MM.1S (cell line): ENCODE data around the gene MYRIP.

ENCODE experiments used
- DNase-seq: peaks from one replicate; pipeline ENCODE4 v3.0.0-alpha.2; 2015
- H2AFZ ChIP-seq: fragments of 300-600 bp; sonication (generic); 2 replicates; pipeline ENCODE4 v1.6.0; 2016; ENCODE audit warnings: antibody characterized with exemption, low read length
- H3F3A ChIP-seq: fragments of 300-600 bp; sonication (generic); 2 replicates; pipeline ENCODE4 v1.6.1; 2016; ENCODE audit warnings: mild to moderate bottlenecking, antibody characterized with exemption, low read length, moderate library complexity, mixed read lengths; ENCODE audit not compliant: insufficient read depth
- H3K27ac ChIP-seq: fragments of 300-600 bp; sonication (generic); 2 replicates; pipeline ENCODE4 v1.5.1; 2016; ENCODE audit warnings: mild to moderate bottlenecking, low read length
- H3K27me3 ChIP-seq: fragments of 300-600 bp; sonication (generic); replicated peaks from 2 replicates; pipeline ENCODE4 v1.6.0; 2016; ENCODE audit warnings: low read length; ENCODE audit not compliant: insufficient read depth
- H3K36me3 ChIP-seq: fragments of 300-600 bp; sonication (generic); replicated peaks from 2 replicates; pipeline ENCODE4 v1.6.1; 2016; ENCODE audit warnings: mild to moderate bottlenecking, low read length, mixed read lengths; ENCODE audit not compliant: insufficient read depth
- H3K4me1 ChIP-seq: fragments of 300-600 bp; sonication (generic); 2 replicates; pipeline ENCODE4 v1.6.1; 2016; ENCODE audit warnings: low read length, mixed read lengths
- H3K4me2 ChIP-seq: fragments of 300-600 bp; sonication (generic); 2 replicates; pipeline ENCODE4 v1.6.0; 2016; ENCODE audit warnings: low read depth, low read length
- H3K4me3 ChIP-seq: fragments of 300-600 bp; sonication (generic); 2 replicates; pipeline ENCODE4 v1.5.1; 2016; ENCODE audit warnings: low read length, mixed read lengths
- H3K79me2 ChIP-seq: fragments of 300-600 bp; sonication (generic); 2 replicates; pipeline ENCODE4 v1.6.1; 2016; ENCODE audit warnings: mixed run types, low read length, mixed read lengths
- H3K9ac ChIP-seq: fragments of 300-600 bp; sonication (generic); 2 replicates; pipeline ENCODE4 v1.6.1; 2016; ENCODE audit warnings: low read length, mixed read lengths
- H3K9me2 ChIP-seq: fragments of 300-600 bp; sonication (generic); replicated peaks from 2 replicates; pipeline ENCODE4 v1.6.1; 2016; ENCODE audit warnings: mild to moderate bottlenecking, low read length, mixed read lengths; ENCODE audit not compliant: insufficient read depth
- H3K9me3 ChIP-seq: fragments of 300-600 bp; sonication (generic); replicated peaks from 2 replicates; pipeline ENCODE4 v1.6.1; 2016; ENCODE audit warnings: mild to moderate bottlenecking, low read length, mixed read lengths; ENCODE audit not compliant: insufficient read depth
- H4K20me1 ChIP-seq: fragments of 300-600 bp; sonication (generic); 2 replicates; pipeline ENCODE4 v1.6.1; 2016; ENCODE audit warnings: mild to moderate bottlenecking, low read length, moderate library complexity, mixed read lengths; ENCODE audit not compliant: insufficient read depth
- CTCF ChIP-seq: fragments of 300-600 bp; sonication (generic); IDR thresholded peaks from 2 replicates; pipeline ENCODE4 v1.5.1; 2016; ENCODE audit warnings: antibody characterized with exemption, low read length, mixed read lengths
- EZH2 ChIP-seq: fragments of 300-600 bp; sonication (generic); optimal IDR thresholded peaks from 2 replicates; pipeline ENCODE3; 2017; ENCODE audit warnings: low read depth, mild to moderate bottlenecking, antibody characterized with exemption, low read length, mixed read lengths
- EZH2phosphoT487 ChIP-seq: fragments of 300-600 bp; sonication (generic); IDR thresholded peaks from 2 replicates; pipeline ENCODE4 v1.6.1; 2018; ENCODE audit warnings: antibody characterized with exemption, low read length

MYRIP gene

GRCh38 chr3:39920271-39920670 lies 110.9 kb downstream of the MYRIP start:
- H3K27me3 ChIP-seq: no peaks in the 10 kb centered on the region
- no peaks in the 10 kb centered on the region for H3F3A ChIP-seq
- H3K9me3 ChIP-seq: no peaks in the 10 kb centered on the region
- no peaks in the 10 kb centered on the region for H3K36me3 ChIP-seq
- DNase-seq: no peak
- H2AFZ ChIP-seq: no peak overlapping the region
- no peak overlapping the region for H3K4me3 ChIP-seq
- H3K27ac ChIP-seq: no peak overlapping the region
- no peaks in the 10 kb centered on the region for H3K4me1 ChIP-seq
- no peaks in the 10 kb centered on the region for H4K20me1 ChIP-seq
- H3K9me2 ChIP-seq: no peaks in the 10 kb centered on the region
- H3K9ac ChIP-seq: no peak overlapping the region
- no peak overlapping the region for H3K4me2 ChIP-seq
- TF ChIP-seq EZH2 (no peak), CTCF (no peak), EZH2phosphoT487 (no peak)
- H3K79me2 ChIP-seq: no peaks in the 10 kb centered on the region

- Histone ChIP-seq H3K4me3 (no peak overlapping the region), H4K20me1 (no peaks in the 10 kb centered on the region), H3K79me2 (no peaks in the 10 kb centered on the region), H3K9ac (no peak overlapping the region), H3K36me3 (no peaks in the 10 kb centered on the region), H3K9me2 (no peaks in the 10 kb centered on the region), H2AFZ (no peak overlapping the region), H3K4me2 (no peak overlapping the region), H3F3A (no peaks in the 10 kb centered on the region), H3K9me3 (no peaks in the 10 kb centered on the region), H3K27me3 (no peaks in the 10 kb centered on the region), H3K4me1 (no peaks in the 10 kb centered on the region), H3K27ac (no peak overlapping the region)
- TF ChIP-seq CTCF (no peak), EZH2 (no peak), EZH2phosphoT487 (no peak)
- no peak for DNase-seq
Measured at GRCh38 chr3:39927479-39927878, 118.1 kb downstream of the MYRIP start.

- H2AFZ ChIP-seq: no peak overlapping the region
- H4K20me1 ChIP-seq: no peaks in the 10 kb centered on the region
- H3K9me3 ChIP-seq: no peaks in the 10 kb centered on the region
- H3K9ac ChIP-seq: no peak overlapping the region
- no peaks in the 10 kb centered on the region for H3K27me3 ChIP-seq
- no peak for DNase-seq
- H3F3A ChIP-seq: no peaks in the 10 kb centered on the region
- H3K4me1 ChIP-seq: no peaks in the 10 kb centered on the region
- TF ChIP-seq CTCF: no peak
- no peaks in the 10 kb centered on the region for H3K79me2 ChIP-seq
- no peak overlapping the region for H3K4me3 ChIP-seq
- no peaks in the 10 kb centered on the region for H3K36me3 ChIP-seq
- H3K27ac ChIP-seq: no peak overlapping the region
- H3K9me2 ChIP-seq: no peaks in the 10 kb centered on the region
- H3K4me2 ChIP-seq: no peak overlapping the region
Measured at GRCh38 chr3:39933986-39934693, 124.7 kb downstream of the MYRIP start.
